GM12801 (cell line): ENCODE measurements around the gene ZBED5.

Experiments
- TF ChIP-seq, protein P1 (sequence below): IDR thresholded peaks from one replicate; pipeline ENCODE4 v1.5.1; 2011; ENCODE audit warnings: control low read depth; ENCODE audit not compliant: insufficient read length; ENCODE audit errors: extremely low read depth

Gene ZBED5

DNA sequence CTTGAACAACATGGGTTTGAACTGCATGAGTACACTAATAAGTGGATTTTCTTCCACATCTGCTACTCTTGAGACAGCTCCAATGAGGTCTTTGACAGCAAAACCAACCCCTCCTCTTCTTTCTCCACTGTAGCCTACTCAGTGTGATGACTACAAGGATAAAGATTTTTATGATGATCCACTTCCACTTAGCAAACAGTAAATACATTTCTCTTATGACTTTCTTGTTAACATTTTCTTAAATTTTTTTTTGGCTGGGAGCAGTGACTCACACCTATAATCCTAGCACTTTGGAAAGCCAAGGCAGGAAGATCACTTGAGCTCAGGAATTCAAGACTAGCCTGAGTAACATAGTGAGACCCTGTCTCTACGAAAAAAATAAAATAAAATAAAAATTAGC is 39.3 kb downstream of the ZBED5 start:
- TF ChIP-seq, protein P1, sequence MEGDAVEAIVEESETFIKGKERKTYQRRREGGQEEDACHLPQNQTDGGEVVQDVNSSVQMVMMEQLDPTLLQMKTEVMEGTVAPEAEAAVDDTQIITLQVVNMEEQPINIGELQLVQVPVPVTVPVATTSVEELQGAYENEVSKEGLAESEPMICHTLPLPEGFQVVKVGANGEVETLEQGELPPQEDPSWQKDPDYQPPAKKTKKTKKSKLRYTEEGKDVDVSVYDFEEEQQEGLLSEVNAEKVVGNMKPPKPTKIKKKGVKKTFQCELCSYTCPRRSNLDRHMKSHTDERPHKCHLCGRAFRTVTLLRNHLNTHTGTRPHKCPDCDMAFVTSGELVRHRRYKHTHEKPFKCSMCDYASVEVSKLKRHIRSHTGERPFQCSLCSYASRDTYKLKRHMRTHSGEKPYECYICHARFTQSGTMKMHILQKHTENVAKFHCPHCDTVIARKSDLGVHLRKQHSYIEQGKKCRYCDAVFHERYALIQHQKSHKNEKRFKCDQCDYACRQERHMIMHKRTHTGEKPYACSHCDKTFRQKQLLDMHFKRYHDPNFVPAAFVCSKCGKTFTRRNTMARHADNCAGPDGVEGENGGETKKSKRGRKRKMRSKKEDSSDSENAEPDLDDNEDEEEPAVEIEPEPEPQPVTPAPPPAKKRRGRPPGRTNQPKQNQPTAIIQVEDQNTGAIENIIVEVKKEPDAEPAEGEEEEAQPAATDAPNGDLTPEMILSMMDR, result no peak

DNA sequence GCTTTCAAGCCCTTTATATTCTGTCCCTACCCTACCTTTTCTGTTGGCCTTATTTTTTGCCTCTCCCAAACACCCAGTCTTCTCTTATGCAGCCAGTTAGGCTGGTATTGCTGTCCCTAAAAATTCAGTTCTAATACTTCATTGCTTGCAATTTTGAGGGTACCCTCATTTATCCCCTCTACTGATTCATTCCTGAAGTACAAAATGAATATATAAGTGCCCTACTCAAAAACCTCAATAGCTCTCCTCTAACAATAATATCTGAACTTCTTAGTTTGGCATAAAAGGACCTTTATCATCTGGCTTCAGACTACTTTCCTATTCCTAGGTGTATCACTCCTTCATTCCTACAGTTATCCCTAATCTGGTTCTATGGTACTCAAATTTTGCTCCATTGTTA is 43.9 kb downstream of the ZBED5 start:
- TF ChIP-seq, protein P1, result no peak

DNA sequence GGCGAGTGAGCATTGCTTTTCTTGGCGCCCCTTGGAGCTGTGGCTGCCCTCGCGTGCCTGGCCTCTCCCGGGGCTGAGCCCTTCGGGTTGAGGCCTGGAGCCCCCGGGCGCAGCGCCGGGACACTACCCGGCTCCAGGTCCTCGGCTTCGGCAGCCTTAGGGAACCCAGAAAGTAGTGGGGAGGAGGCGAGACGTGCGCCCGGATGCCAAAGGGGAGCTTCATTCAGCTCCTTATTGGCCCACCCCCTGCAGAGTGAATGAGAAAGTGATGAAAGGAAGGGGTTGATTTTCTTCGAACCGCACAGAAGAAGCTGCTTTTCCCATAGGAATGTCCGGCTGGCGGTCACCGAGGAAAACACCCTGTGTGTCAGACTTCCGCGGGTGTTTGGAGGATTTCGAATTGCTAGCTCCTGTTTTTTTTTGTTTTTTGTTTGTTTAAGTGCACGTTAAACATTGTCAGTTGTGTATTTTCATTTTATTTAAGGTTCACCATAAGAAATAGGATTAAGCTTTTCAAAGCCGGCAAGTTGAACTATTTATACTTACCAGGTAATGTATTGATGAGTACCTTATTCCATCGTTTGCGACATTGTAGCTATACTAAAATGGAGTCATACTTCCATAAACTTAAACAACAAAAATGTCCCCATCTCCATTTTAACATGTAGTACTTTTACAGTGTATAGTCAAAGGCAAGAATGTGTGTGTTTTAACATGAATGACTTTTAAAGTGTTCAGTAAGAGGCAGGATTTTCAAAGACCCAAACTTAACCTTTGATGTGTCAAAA is 48.3 kb downstream of the ZBED5 start:
- TF ChIP-seq, protein P1, result no peak

DNA sequence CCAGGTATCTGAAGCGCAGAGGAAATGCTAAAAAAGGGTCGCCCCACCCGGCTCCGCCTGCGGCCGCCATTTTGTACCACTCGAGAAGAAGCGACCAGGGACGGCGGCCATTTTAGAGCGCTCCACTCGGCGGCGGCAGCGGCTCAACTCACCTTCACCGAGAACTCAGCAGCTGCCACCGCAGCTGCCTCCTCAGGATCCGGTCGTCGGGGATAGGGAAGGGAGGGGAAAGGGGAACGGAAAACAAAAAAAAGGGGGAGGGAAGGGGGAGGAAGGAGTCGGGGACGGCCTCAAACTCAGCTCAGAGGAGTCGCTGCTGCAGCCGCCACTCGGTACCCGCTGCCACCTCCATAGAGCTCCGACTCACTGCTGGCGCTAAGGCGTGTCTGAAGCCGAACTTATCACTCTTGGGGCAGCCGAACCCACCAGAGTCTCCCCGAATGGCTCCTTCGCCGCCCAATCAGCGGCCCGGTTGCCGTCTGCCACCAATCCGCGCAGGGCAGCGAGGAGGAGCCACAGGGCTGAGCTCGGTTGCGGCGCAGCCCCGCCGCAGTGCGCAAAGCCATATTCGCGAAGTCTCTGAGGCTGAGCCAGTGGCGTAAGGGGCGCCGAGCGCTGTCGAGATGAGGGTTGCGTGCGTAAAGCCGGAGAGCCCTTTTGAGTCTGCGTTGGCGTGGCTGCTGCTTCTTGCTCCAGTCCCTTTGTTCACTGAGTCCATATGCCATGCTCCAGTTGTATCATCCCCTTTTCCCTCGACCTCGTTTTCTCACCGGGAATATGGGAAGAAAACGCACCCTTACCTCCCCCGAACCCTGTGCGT is 49.1 kb downstream of the ZBED5 start, which contains the start of gene EIF4G2:
EIF4G2 (minus strand) TSS at position 374 of the 820 bp plus-strand sequence.
- TF ChIP-seq, protein P1, result no peak

DNA sequence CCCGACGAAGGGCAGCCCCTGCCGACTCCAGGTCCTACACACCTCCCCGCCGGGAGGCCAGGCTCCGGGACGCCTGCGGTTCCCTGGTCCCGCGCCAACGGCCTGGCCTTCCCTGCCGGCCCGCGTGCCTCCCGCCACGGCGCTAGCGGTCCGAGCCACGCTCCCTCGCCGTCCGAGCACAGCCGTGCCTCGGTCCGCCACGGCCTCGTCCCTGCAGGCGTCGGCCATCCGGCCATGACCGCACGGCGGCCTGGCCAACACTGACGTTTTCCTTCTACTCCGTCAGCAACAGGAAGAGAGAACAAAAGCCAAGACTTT is 49.7 kb downstream of the ZBED5 start:
- TF ChIP-seq, protein P1, result no peak

DNA sequence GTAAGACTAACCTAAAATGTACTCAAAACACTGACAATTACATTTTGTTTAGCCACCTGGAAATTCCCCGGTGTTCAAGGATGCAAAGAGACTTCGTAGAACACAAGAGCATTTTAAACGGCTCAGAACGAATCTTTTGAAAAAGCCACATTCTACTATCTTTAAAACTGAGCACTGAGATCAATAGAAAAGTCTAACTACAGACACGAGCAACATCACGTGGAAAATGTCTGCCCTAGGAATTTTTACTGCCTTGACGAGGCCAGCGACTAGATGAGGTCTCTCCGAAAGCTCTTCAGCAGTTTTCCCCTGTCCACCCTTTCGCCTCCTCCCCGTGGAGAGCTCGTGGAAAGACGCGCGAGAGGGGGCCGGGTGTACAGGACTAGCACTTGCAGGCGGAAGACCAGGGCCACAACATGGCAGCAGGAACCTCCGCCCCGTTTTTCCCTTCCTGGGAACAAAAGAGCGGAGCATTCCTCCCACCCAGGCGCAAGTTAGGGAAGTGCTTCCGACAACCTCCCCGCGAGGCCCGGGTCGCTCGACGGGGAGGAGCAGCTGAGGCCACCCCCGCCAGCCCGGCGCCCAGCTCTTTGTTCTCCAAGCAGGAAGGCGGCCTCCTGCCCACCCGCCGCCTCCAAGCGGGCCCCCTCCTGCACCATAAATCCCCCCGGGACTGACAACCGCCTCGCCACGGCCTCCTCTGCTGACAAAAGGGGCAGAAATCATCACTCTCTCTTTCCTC is 50.2 kb downstream of the ZBED5 start:
- TF ChIP-seq, protein P1, result no peak

DNA sequence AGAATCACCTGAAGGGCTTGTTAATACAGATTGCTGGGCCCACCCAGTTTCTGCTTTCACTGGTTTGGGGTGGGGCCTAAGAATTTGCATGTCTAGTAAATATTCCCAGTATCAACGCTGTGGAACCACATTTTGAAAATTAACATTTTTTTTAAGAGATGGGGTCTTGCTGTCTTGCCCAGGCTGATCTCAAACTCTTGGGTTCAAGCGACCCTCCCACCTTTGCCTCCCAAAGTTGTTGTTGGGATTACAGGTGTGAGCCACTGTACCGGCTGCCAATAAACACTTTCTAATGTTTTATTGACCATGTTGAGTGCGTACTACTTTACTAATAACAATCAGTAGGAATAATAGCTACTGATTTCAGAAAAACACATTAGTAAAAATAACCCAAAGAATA is 51.6 kb downstream of the ZBED5 start:
- TF ChIP-seq, protein P1, result no peak
